ENCODE measurements around the gene P2RX1. TPM values are rescaled to one million over a fixed set of nuclear protein-coding genes. Genes with fewer than 3 reads are reported as not detected.

The P2RX1 gene
- total and polyA plus RNA-seq, 5 donors from 2014 or later: 2.3 TPM; not detected in 4

DNA sequence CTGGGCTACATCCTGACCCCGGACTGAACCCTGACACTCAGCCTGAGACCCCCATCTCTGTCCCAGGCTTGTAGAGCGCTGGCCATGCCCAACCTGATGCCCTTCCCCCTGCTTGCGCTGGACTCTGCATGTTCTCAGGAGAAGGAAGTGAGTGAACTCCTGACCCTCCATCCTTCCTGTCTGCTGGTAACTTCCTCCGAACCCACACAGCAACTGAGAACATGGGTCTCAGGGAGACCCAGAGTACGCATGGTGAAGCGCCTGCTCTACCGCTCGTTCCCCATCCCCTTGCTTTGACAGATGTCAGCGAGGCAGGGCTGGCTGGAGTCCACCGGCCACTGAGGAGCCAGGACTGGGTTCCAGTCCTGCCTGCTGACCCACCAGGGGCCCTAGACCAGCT is 29.5 kb downstream of the P2RX1 start:
- DNase-seq: peak in 1 of 3 donors; percentile 43
- Histone ChIP-seq H3K9me3 (ENCODE audit: control insufficient read depth in 2 of 2, low read length in 2 of 2) (no peaks in the 10 kb centered on the region), H3K27ac (ENCODE audit: insufficient read depth, low read length, poor library complexity, severe bottlenecking) (no peak overlapping the region), H3K4me3 (ENCODE audit: low read depth, low read length) (peak overlapping the region; percentile 47), H3K27me3 (ENCODE audit: control insufficient read depth, insufficient read depth, low read length) (no peaks in the 10 kb centered on the region), H3K4me1 (ENCODE audit: control insufficient read depth, insufficient read depth, low read length, poor library complexity, severe bottlenecking) (peaks cover 25% of the 10 kb centered on the region), H3K36me3 (ENCODE audit: control insufficient read depth, insufficient read depth, low read length) (no peaks in the 10 kb centered on the region)
- Mint-ChIP-seq H3K4me3 (peak overlapping the region; percentile 52 to 80 (median 64)), H3K27me3 (peaks cover 4% of the 10 kb centered on the region), H3K4me1 (peaks cover 0 to 39% (median 28%) of the 10 kb centered on the region in 4 donors), H3K27ac (peak overlapping the region; percentile 41 to 54 (median 42)), H3K9me3 (no peaks in the 10 kb centered on the region), H3K36me3 (no peaks in the 10 kb centered on the region)
- ATAC-seq (ENCODE audit: low read depth in 2 of 2): peak; percentile 58 to 67

DNA sequence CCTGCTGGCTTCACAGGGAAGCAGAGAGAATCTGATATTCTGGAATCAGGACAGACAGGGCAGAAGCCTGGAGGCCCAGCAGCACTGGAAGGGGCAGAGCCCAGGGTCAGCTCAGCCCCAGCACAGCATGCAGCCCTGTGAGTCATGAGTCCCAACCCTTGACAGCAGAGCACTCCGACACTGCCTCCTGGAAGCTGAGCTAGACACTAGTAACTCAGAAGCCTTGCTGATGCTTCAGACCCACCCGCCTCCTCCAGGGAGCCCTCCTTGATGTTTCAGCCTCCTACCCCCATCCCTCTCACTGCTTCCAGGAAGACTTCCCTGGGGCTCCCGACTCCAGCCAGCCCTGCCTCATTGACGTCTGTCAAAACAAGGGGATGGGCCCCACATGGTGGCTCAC is 30.3 kb downstream of the P2RX1 start:
- ATAC-seq (ENCODE audit: low read depth in 2 of 2) (no peak), DNase-seq (no peak)
- no peak overlapping the region for H3K27ac ChIP-seq (ENCODE audit: insufficient read depth, low read length, poor library complexity, severe bottlenecking)
- H3K9me3 ChIP-seq (ENCODE audit: control insufficient read depth in 2 of 2, low read length in 2 of 2): no peaks in the 10 kb centered on the region
- H3K4me3 Mint-ChIP-seq: peak overlapping the region in 1 of 4 donors; percentile 79
- H3K4me1 Mint-ChIP-seq: peaks cover 0 to 31% (median 21%) of the 10 kb centered on the region in 4 donors
- no peak overlapping the region for H3K27ac Mint-ChIP-seq
- H3K27me3 Mint-ChIP-seq: peaks cover 4% of the 10 kb centered on the region
- peaks cover 4% of the 10 kb centered on the region for H3K36me3 Mint-ChIP-seq
- peaks cover 21% of the 10 kb centered on the region for H3K4me1 ChIP-seq (ENCODE audit: control insufficient read depth, insufficient read depth, low read length, poor library complexity, severe bottlenecking)
- no peaks in the 10 kb centered on the region for H3K27me3 ChIP-seq (ENCODE audit: control insufficient read depth, insufficient read depth, low read length)
- no peaks in the 10 kb centered on the region for H3K9me3 Mint-ChIP-seq
- no peaks in the 10 kb centered on the region for H3K36me3 ChIP-seq (ENCODE audit: control insufficient read depth, insufficient read depth, low read length)
- H3K4me3 ChIP-seq (ENCODE audit: low read depth, low read length): no peak overlapping the region

GRCh38 chr17:3885271-3885670 is 31.0 kb downstream of the P2RX1 start:
- no peak overlapping the region for H3K4me3 Mint-ChIP-seq
- Histone ChIP-seq H3K27ac (ENCODE audit: insufficient read depth, low read length, poor library complexity, severe bottlenecking) (no peak overlapping the region), H3K4me1 (ENCODE audit: control insufficient read depth, insufficient read depth, low read length, poor library complexity, severe bottlenecking) (peaks cover 21% of the 10 kb centered on the region), H3K9me3 (ENCODE audit: control insufficient read depth in 2 of 2, low read length in 2 of 2) (no peaks in the 10 kb centered on the region), H3K27me3 (ENCODE audit: control insufficient read depth, insufficient read depth, low read length) (no peaks in the 10 kb centered on the region), H3K4me3 (ENCODE audit: low read depth, low read length) (no peak overlapping the region), H3K36me3 (ENCODE audit: control insufficient read depth, insufficient read depth, low read length) (no peaks in the 10 kb centered on the region)
- ATAC-seq (ENCODE audit: low read depth in 2 of 2) (no peak), DNase-seq (no peak)
- H3K27me3 Mint-ChIP-seq: peaks cover 4% of the 10 kb centered on the region
- H3K4me1 Mint-ChIP-seq: peaks cover 0 to 24% (median 18%) of the 10 kb centered on the region in 4 donors
- peaks cover 4% of the 10 kb centered on the region for H3K36me3 Mint-ChIP-seq
- H3K27ac Mint-ChIP-seq: no peak overlapping the region
- H3K9me3 Mint-ChIP-seq: no peaks in the 10 kb centered on the region

GRCh38 chr17:3884188-3884587 is 32.1 kb downstream of the P2RX1 start:
- DNase-seq (no peak), ATAC-seq (ENCODE audit: low read depth in 2 of 2) (no peak)
- H3K27ac Mint-ChIP-seq: no peak overlapping the region
- H3K27me3 Mint-ChIP-seq: peaks cover 4% of the 10 kb centered on the region
- peaks cover 0 to 25% (median 19%) of the 10 kb centered on the region in 4 donors for H3K4me1 Mint-ChIP-seq
- H3K9me3 Mint-ChIP-seq: no peaks in the 10 kb centered on the region
- Histone ChIP-seq H3K27me3 (ENCODE audit: control insufficient read depth, insufficient read depth, low read length) (no peaks in the 10 kb centered on the region), H3K9me3 (ENCODE audit: control insufficient read depth in 2 of 2, low read length in 2 of 2) (no peaks in the 10 kb centered on the region), H3K4me3 (ENCODE audit: low read depth, low read length) (no peak overlapping the region), H3K36me3 (ENCODE audit: control insufficient read depth, insufficient read depth, low read length) (no peaks in the 10 kb centered on the region), H3K27ac (ENCODE audit: insufficient read depth, low read length, poor library complexity, severe bottlenecking) (no peak overlapping the region), H3K4me1 (ENCODE audit: control insufficient read depth, insufficient read depth, low read length, poor library complexity, severe bottlenecking) (peaks cover 21% of the 10 kb centered on the region)
- H3K4me3 Mint-ChIP-seq: no peak overlapping the region
- peaks cover 12% of the 10 kb centered on the region for H3K36me3 Mint-ChIP-seq

- no peaks in the 10 kb centered on the region for H3K27me3 ChIP-seq (ENCODE audit: control insufficient read depth, insufficient read depth, low read length)
- peaks cover 11% of the 10 kb centered on the region for H3K4me1 ChIP-seq (ENCODE audit: control insufficient read depth, insufficient read depth, low read length, poor library complexity, severe bottlenecking)
- peaks cover 13% of the 10 kb centered on the region for H3K36me3 Mint-ChIP-seq
These were observed 34.0 kb downstream of the P2RX1 start for GRCh38 chr17:3882276-3882675.

DNA sequence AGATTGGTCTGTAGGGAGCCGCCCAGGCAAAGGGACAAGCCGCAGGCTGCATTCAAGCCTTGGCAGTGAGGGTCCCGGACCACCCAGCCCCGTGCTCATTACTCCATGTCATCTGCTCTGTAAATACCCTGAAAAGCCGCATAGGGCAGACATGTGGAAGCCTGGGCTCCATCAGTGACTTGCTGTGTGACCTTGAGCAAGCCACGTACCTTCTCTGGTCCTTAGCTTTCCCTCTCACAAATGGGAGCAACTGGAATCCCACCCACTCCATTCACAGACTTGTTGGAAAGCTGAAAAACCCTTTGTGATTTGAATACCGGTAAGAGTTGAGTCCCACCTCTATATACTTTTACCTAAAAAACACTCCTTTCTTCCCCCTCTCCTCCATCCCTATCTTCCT is 35.3 kb downstream of the P2RX1 start:
- peak overlapping the region in 1 of 3 donors; percentile 20 for H3K27ac Mint-ChIP-seq
- Histone ChIP-seq H3K36me3 (ENCODE audit: control insufficient read depth, insufficient read depth, low read length) (no peaks in the 10 kb centered on the region), H3K27me3 (ENCODE audit: control insufficient read depth, insufficient read depth, low read length) (no peaks in the 10 kb centered on the region), H3K4me3 (ENCODE audit: low read depth, low read length) (no peak overlapping the region), H3K9me3 (ENCODE audit: control insufficient read depth in 2 of 2, low read length in 2 of 2) (no peaks in the 10 kb centered on the region), H3K4me1 (ENCODE audit: control insufficient read depth, insufficient read depth, low read length, poor library complexity, severe bottlenecking) (no peaks in the 10 kb centered on the region), H3K27ac (ENCODE audit: insufficient read depth, low read length, poor library complexity, severe bottlenecking) (no peak overlapping the region)
- H3K9me3 Mint-ChIP-seq: no peaks in the 10 kb centered on the region
- H3K27me3 Mint-ChIP-seq: no peaks in the 10 kb centered on the region
- H3K36me3 Mint-ChIP-seq: peaks cover 13% of the 10 kb centered on the region
- DNase-seq: no peak
- no peak overlapping the region for H3K4me3 Mint-ChIP-seq
- no peak for ATAC-seq (ENCODE audit: low read depth in 2 of 2)
- H3K4me1 Mint-ChIP-seq: peaks cover 0 to 4% (median 3%) of the 10 kb centered on the region in 4 donors

More at GRCh38 chr17:3882276-3882675, 34.0 kb downstream of the P2RX1 start:
- no peak overlapping the region for H3K27ac Mint-ChIP-seq
- H3K27me3 Mint-ChIP-seq: peaks cover 3% of the 10 kb centered on the region
- H3K36me3 ChIP-seq (ENCODE audit: control insufficient read depth, insufficient read depth, low read length): no peaks in the 10 kb centered on the region
- H3K9me3 Mint-ChIP-seq: no peaks in the 10 kb centered on the region
- ATAC-seq (ENCODE audit: low read depth in 2 of 2): no peak
- no peaks in the 10 kb centered on the region for H3K9me3 ChIP-seq (ENCODE audit: control insufficient read depth in 2 of 2, low read length in 2 of 2)
- no peak overlapping the region for H3K4me3 Mint-ChIP-seq
- H3K4me1 Mint-ChIP-seq: peaks cover 0 to 17% (median 15%) of the 10 kb centered on the region in 4 donors
- no peak for DNase-seq
- H3K27ac ChIP-seq (ENCODE audit: insufficient read depth, low read length, poor library complexity, severe bottlenecking): no peak overlapping the region
- no peak overlapping the region for H3K4me3 ChIP-seq (ENCODE audit: low read depth, low read length)

GRCh38 chr17:3879591-3880417 is 36.5 kb downstream of the P2RX1 start:
- DNase-seq (no peak), ATAC-seq (ENCODE audit: low read depth in 2 of 2) (no peak)
- Mint-ChIP-seq H3K4me3 (no peak overlapping the region), H3K27me3 (no peaks in the 10 kb centered on the region), H3K9me3 (no peaks in the 10 kb centered on the region), H3K36me3 (peaks cover 13% of the 10 kb centered on the region), H3K27ac (peak overlapping the region in 1 of 3 donors; percentile 42), H3K4me1 (peaks cover 0 to 4% (median 2%) of the 10 kb centered on the region in 4 donors)
- Histone ChIP-seq H3K27ac (ENCODE audit: insufficient read depth, low read length, poor library complexity, severe bottlenecking) (no peak overlapping the region), H3K27me3 (ENCODE audit: control insufficient read depth, insufficient read depth, low read length) (no peaks in the 10 kb centered on the region), H3K4me3 (ENCODE audit: low read depth, low read length) (no peak overlapping the region), H3K36me3 (ENCODE audit: control insufficient read depth, insufficient read depth, low read length) (peaks cover 2% of the 10 kb centered on the region), H3K9me3 (ENCODE audit: control insufficient read depth in 2 of 2, low read length in 2 of 2) (no peaks in the 10 kb centered on the region), H3K4me1 (ENCODE audit: control insufficient read depth, insufficient read depth, low read length, poor library complexity, severe bottlenecking) (no peaks in the 10 kb centered on the region)

DNA sequence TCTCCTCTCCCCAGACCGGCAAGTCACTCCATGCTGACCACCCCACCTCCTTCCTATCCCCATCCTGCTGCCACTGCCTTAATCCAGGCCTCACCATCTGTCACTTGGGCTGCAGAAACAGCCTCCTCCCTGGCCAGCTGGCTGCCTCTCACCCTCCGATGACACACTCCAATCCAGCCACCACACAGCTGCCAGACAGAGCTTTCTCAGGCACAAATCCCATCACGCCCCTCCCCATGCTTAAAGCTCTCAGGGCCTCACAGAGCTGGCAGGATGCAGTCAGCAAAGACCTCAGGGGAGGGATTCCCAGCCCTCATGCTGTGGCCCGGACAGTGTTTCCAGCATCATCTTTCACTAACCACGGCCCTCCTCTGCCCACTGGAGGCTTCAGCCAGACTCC is 37.1 kb downstream of the P2RX1 start:
- no peaks in the 10 kb centered on the region for H3K9me3 Mint-ChIP-seq
- Histone ChIP-seq H3K4me3 (ENCODE audit: low read depth, low read length) (no peak overlapping the region), H3K36me3 (ENCODE audit: control insufficient read depth, insufficient read depth, low read length) (peaks cover 2% of the 10 kb centered on the region), H3K27ac (ENCODE audit: insufficient read depth, low read length, poor library complexity, severe bottlenecking) (no peak overlapping the region), H3K9me3 (ENCODE audit: control insufficient read depth in 2 of 2, low read length in 2 of 2) (no peaks in the 10 kb centered on the region), H3K4me1 (ENCODE audit: control insufficient read depth, insufficient read depth, low read length, poor library complexity, severe bottlenecking) (no peaks in the 10 kb centered on the region), H3K27me3 (ENCODE audit: control insufficient read depth, insufficient read depth, low read length) (no peaks in the 10 kb centered on the region)
- no peak overlapping the region for H3K4me3 Mint-ChIP-seq
- H3K27ac Mint-ChIP-seq: no peak overlapping the region
- peaks cover 0 to 4% (median 2%) of the 10 kb centered on the region in 4 donors for H3K4me1 Mint-ChIP-seq
- no peaks in the 10 kb centered on the region for H3K27me3 Mint-ChIP-seq
- peaks cover 13% of the 10 kb centered on the region for H3K36me3 Mint-ChIP-seq
- DNase-seq (no peak), ATAC-seq (ENCODE audit: low read depth in 2 of 2) (no peak)
